SJCRH30 (cell line): Measurements from ENCODE around the gene GUK1. TPM values are rescaled to one million over a fixed set of nuclear protein-coding genes. Genes with fewer than 3 reads are reported as not detected.
A peak's percentile ranks its signal among the peaks of the same experiment; 100 is the strongest.

ENCODE experiments used
- DNase-seq, 2 experiments: peaks; one replicate each; pipeline ENCODE4 v3.0.0-alpha.2; 2015 to 2020
- H3K27ac ChIP-seq: fragments of 250-450 bp; sonication (Bioruptor Pico); 2 replicates; pipeline ENCODE4 v1.5.1; 2020; ENCODE audit warnings: mild to moderate bottlenecking, moderate library complexity
- H3K27me3 ChIP-seq: fragments of 250-450 bp; sonication (Bioruptor Pico); 2 replicates; pipeline ENCODE4 v1.5.1; 2020; ENCODE audit warnings: mild to moderate bottlenecking, moderate library complexity
- H3K36me3 ChIP-seq: fragments of 250-450 bp; sonication (Bioruptor Pico); 2 replicates; pipeline ENCODE4 v1.5.1; 2020; ENCODE audit warnings: mild to moderate bottlenecking, moderate library complexity
- H3K4me1 ChIP-seq: fragments of 250-450 bp; sonication (Bioruptor Pico); 2 replicates; pipeline ENCODE4 v1.5.1; 2020; ENCODE audit warnings: mild to moderate bottlenecking, moderate library complexity
- H3K4me3 ChIP-seq: fragments of 250-450 bp; sonication (Bioruptor Pico); 2 replicates; pipeline ENCODE4 v1.5.1; 2020; ENCODE audit warnings: mild to moderate bottlenecking, moderate library complexity
- H3K9me3 ChIP-seq: fragments of 250-450 bp; sonication (Bioruptor Pico); replicated peaks from 2 replicates; pipeline ENCODE4 v1.5.1; 2020; ENCODE audit warnings: mild to moderate bottlenecking, moderate library complexity
- total RNA-seq: library from RNA; depleted of rRNA; stranded (reverse); fragments of >200 nt; shearing (Covaris generic); gene quantifications from 2 replicates; pipeline ENCODE4 v1.2.3, GENCODE V29; 2014; rRNA removed

GUK1 gene, protein sequence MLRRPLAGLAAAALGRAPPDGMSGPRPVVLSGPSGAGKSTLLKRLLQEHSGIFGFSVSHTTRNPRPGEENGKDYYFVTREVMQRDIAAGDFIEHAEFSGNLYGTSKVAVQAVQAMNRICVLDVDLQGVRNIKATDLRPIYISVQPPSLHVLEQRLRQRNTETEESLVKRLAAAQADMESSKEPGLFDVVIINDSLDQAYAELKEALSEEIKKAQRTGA
- total RNA-seq = 114 and 137 TPM in 2 replicates

DNA sequence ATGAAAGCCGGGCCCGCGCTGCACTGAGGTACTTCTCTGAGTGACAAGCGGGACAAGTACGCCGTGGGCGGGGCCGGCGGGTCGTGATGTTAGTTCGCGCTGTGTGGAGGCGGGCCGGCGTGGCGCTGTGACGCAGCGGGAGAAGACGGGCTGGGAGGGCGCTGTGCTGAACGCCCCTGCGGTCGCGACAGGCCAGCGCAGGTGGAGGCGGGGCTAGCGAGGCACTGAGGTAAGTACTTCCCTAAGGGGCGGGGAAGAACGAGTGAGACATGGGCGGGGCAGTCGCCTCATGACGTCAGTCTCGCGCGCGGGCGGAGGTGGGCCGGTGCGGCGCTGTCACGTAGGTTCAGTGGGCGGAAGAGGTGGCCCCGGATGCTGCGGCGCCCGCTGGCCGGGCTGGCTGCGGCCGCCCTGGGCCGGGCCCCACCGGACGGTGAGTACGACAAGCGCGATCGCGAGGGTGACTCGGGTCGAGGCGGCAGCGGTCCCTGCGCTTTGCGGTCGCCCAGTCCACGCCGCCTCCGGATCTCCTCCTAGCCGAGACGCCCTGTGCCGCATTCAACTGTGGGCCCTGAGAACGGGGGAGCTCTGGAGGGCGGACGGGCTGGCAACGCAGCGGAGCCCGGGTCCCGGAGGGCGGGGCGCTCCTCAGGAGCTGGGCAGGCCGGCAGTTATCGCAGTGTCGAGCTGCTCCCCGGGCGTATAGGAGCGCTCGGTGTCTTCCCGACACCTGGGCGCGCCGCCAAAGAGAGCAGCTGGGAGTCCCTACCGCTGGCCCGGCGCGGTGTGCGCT is at the start of gene GUK1:
Gene GUK1, plus strand, starts transcription at position 349 of the 793 bp plus-strand sequence. Its CDS starts 24 bp downstream, at position 373.
- H3K27me3 ChIP-seq = no peaks in the 10 kb centered on the region
- H3K36me3 ChIP-seq = no peaks in the 10 kb centered on the region
- peak within 1 kb of the TSS; percentile 89 for H3K4me3 ChIP-seq
- no peaks in the 10 kb centered on the region for H3K9me3 ChIP-seq
- peak within 1 kb of the TSS; percentile 65 for H3K27ac ChIP-seq
- peak; percentile 99 to 100 for DNase-seq
- H3K4me1 ChIP-seq = peaks cover 16% of the 10 kb centered on the region

DNA sequence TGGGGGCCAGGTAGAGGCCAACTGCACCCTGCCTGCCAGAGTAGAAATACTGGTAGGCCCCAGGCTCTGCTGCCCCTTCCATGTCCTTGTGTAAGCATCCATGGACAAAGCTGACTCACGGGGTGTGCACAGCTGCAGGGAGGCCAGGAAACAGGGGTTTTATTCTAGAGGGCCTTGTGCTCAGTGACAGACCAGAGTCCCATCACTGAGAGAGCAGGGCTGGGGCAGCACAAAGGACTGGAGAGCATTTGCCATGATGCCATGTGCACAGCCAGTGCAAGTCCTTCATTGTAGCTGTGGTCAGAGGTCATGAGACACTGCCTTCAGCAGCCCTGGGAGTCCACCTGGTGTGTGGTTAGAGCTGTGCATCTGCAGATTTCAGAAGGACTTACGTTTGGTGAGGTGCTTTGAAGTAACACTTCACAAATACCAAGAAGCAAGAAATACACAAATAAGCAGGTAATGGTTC is 49.4 kb upstream of the GUK1 start:
- Histone ChIP-seq H3K27ac (no peak overlapping the region), H3K4me1 (peaks cover 12% of the 10 kb centered on the region; the same call in 1 of the 2 replicates), H3K36me3 (peaks cover 65% of the 10 kb centered on the region), H3K27me3 (no peaks in the 10 kb centered on the region), H3K9me3 (peaks cover 6% of the 10 kb centered on the region; the same call in 1 of the 2 replicates), H3K4me3 (no peak overlapping the region)
- DNase-seq = peak in 1 of 2 experiments; percentile 27

DNA sequence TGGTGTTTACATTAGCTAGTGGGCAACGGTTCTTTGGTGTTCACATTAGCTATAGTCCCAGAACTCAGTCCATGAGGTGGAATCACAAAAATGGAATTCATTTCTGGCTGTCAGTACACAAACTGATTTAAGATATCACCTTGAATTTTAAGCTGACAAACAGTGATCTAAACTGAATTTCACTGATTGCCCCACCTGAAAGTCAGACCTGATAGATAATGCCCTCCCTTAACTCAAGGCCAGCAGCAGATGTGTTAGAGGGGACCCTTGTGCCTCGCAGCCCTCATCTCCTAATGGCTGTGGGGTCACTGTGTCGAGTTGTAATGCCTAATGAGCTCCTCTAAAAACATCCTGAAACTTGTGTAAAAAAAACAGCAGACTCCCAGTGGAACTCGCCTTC is 49.0 kb upstream of the GUK1 start:
- no peak for DNase-seq
- Histone ChIP-seq H3K27me3 (no peaks in the 10 kb centered on the region), H3K4me3 (no peak overlapping the region), H3K9me3 (peaks cover 6% of the 10 kb centered on the region; the same call in 1 of the 2 replicates), H3K27ac (no peak overlapping the region), H3K36me3 (peaks cover 65% of the 10 kb centered on the region), H3K4me1 (peaks cover 8% of the 10 kb centered on the region; the same call in 1 of the 2 replicates)

DNA sequence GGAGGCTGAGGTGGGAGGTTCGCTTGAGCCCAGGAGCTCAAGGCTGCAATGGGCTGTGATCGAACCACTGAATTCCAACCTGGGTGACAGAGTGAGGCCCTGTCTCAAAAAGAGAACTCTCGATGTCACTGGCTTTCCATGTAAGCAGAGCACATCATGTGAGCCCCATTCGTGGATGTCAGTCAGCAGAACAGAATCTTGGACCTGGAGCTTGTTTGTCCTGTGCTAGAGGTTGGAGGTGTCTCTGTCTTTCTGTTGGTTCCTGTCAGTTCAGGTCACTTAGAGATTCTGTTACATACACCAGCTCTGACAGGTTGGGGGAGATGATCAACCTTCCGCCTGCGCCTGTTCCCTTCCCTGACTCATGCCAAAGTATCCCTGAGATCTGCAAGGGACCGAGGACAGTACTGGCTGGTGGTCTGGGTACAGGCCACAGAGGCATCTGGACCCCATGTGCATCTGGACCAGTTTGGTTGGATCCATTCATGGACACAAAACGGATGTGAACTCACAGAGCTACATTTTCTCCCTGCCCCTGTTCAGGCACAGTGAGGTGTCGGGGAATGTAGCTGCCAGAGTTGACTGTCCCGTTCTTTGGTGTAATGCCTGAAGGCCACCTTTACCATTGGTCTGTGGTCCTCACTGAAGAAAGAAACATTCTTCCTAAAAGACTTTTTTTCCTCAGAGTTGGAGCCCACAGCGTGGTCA is 47.6 kb upstream of the GUK1 start:
- H3K27me3 ChIP-seq = no peaks in the 10 kb centered on the region
- no peak overlapping the region for H3K27ac ChIP-seq
- H3K36me3 ChIP-seq = peaks cover 74% of the 10 kb centered on the region
- no peak for DNase-seq
- no peak overlapping the region for H3K4me3 ChIP-seq
- H3K9me3 ChIP-seq = peaks cover 6% of the 10 kb centered on the region; the same call in 1 of the 2 replicates
- H3K4me1 ChIP-seq = peaks cover 8% of the 10 kb centered on the region; the same call in 1 of the 2 replicates

DNA sequence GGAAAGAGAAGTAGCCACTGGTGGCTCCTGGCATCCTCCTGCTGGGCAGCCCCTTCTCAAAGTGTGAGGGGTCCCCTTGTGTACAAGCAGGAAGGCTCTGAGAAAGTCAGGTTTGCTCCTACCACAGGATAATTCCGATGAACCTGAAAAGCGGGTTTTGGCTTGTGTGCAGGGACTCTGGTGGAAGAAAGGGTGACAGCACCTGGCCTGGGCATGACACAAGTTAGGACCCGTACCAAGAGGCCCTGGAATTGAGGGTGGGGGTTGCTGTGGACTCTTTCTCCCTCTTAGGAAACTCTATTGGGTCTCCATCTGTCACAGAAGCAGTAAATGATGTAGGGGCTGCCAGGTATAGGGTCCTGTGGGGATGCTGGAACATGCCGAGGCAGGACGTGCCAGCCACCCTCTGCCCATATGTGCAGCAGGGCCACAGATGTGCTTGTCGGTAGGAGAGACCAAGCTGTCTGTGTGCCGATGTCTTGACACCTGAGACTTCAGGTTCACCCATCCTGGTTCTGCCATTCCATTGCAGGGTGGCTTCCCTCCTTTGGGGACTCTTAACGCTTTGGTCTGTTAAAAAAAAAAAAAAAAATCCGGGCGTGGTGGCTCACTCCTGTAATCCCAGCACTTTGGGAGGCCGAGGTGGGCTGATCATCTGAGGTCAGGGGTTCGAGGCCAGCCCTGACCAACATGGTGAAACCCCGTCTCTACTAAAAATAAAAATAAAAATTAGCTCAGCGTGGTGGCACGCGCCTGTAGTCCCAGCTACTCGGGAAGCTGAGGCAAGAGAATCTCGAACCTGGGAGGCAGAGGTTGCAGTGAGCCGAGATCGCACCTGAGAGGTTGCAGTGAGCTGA is 46.8 kb upstream of the GUK1 start:
- Histone ChIP-seq H3K27me3 (no peaks in the 10 kb centered on the region), H3K9me3 (peaks cover 6% of the 10 kb centered on the region; the same call in 1 of the 2 replicates), H3K4me3 (no peak overlapping the region), H3K4me1 (peaks cover 8% of the 10 kb centered on the region; the same call in 1 of the 2 replicates), H3K36me3 (peaks cover 74% of the 10 kb centered on the region), H3K27ac (no peak overlapping the region)
- no peak for DNase-seq

DNA sequence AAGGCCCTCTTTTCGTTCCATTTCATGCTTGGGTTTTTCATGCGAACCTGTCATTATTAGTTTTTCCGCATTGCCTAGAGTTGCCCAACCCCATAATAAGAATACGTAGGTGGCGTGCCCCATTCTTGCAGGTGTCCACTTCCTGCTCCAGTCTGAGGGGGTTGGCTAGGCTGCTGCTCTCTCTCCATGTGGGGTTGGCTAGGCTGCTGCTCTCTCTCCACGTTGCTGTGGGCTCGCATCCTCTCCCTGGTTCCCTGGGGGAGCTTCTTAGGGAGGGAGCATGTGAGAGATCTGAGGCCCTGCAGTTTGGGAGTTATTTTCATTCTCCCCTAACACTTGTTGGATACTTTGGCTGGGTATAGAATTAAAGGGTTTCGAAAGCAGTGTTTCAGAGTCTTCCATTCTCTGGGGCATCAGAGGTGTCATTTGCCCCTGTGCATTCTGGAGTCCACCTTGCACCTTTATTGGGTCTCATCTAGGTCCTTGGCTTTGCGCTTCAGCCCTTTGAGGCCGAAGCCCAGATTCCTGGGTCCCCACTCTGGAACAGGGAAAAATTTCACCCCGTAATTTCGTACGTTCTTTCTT is 45.6 kb upstream of the GUK1 start:
- Histone ChIP-seq H3K36me3 (peaks cover 81% of the 10 kb centered on the region), H3K27ac (peak overlapping the region; percentile 9; the same call in 1 of the 2 replicates), H3K4me1 (peaks cover 8% of the 10 kb centered on the region; the same call in 1 of the 2 replicates)

DNA sequence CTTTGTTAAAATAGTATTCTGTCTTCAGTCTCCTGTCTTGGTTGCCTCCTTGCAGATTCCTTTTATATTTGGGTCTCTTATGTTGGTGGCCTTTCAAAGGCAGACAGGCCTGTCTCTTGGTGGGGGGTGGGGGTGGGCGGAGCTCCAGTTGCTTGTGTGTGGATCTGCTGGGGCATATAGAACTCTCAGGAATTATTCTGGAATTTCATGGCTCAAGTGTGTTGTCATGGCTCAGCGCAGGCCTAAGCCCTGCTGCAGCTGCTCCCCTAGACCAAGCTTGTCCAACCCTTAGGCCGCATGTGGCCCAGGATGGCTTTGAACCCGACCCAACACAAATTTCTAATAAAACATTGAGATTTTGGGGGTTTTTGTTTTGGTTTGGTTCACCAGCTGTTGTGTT is 44.9 kb upstream of the GUK1 start:
- DNase-seq = peak in 1 of 2 experiments; percentile 50
- H3K27ac ChIP-seq = peak overlapping the region; percentile 48; the same call in 1 of the 2 replicates
- peaks cover 4% of the 10 kb centered on the region; the same call in 1 of the 2 replicates for H3K4me1 ChIP-seq
- H3K9me3 ChIP-seq = peaks cover 6% of the 10 kb centered on the region; the same call in 1 of the 2 replicates
- no peaks in the 10 kb centered on the region for H3K27me3 ChIP-seq
- peaks cover 82% of the 10 kb centered on the region for H3K36me3 ChIP-seq
- H3K4me3 ChIP-seq = no peak overlapping the region

More for the DNA sequence above, 45.6 kb upstream of the GUK1 start:
- Histone ChIP-seq H3K9me3 (peaks cover 6% of the 10 kb centered on the region; the same call in 1 of the 2 replicates), H3K4me3 (no peak overlapping the region), H3K27me3 (no peaks in the 10 kb centered on the region)
- peak in 1 of 2 experiments; percentile 3 for DNase-seq

DNA sequence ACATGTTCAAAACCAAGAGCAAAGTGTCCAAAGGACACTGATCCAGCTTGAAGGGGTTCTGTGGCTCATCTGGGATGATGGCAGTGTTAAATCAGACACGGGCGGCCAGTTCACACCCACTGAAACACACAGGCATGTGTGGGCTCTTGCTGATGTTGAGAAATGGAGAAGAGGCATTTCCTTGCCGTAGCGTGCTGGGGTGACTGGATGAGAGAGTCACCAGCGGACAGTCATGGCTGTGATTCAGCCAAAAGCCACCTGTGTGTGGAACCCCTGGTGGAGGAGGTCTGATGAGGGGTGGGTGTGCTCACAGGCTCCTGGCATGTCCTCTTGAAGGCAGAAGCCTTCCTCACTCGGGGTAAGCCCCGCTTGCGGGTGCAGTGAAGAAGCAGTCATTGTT is 44.1 kb upstream of the GUK1 start:
- H3K27me3 ChIP-seq = no peaks in the 10 kb centered on the region
- no peak overlapping the region for H3K4me3 ChIP-seq
- H3K27ac ChIP-seq = peak overlapping the region; percentile 48; the same call in 1 of the 2 replicates
- no peak for DNase-seq
- peaks cover 6% of the 10 kb centered on the region; the same call in 1 of the 2 replicates for H3K9me3 ChIP-seq
- no peaks in the 10 kb centered on the region for H3K4me1 ChIP-seq
- peaks cover 84% of the 10 kb centered on the region for H3K36me3 ChIP-seq

DNA sequence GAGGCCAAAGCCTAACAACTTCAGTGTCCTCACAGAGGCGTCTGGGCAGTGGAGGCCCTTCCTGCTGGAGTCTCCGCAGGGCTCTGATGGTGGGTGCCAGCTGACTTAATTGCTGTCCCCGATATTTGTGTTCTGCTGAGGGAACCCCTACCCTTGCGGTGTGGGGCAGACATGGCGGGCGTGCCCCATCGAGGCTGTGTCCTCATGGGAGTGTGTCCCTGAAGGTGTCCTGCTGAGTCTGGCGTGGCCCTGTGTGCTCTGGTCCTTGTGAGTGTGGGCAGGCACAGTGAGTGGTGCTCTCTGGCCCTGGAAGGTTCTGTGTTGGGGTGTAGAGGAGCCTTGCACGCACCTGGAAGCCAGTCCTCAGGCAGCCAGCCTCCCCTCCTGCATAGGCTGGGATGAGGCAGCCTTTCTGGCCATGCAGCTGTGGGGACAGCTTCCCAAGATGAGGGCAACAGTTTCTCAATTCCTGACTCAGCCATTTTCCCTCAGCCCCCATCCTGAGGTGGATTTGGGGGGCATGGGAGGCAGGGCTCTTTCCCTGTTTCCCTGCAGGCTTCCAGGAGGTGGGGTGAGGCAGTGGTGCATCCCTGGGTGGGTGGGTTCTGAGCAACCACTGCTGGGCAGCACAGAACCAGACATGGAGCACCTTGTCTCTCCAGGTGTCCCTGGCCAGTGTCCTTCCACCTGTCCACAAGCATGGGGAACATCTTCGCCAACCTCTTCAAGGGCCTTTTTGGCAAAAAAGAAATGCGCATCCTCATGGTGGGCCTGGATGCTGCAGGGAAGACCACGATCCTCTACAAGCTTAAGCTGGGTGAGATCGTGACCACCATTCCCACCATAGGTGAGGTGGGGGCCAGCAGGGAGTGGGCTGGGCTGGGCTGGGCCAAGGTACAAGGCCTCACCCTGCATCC is 43.4 kb upstream of the GUK1 start:
- Histone ChIP-seq H3K36me3 (peaks cover 84% of the 10 kb centered on the region), H3K27me3 (no peaks in the 10 kb centered on the region)
- no peak for DNase-seq

DNA sequence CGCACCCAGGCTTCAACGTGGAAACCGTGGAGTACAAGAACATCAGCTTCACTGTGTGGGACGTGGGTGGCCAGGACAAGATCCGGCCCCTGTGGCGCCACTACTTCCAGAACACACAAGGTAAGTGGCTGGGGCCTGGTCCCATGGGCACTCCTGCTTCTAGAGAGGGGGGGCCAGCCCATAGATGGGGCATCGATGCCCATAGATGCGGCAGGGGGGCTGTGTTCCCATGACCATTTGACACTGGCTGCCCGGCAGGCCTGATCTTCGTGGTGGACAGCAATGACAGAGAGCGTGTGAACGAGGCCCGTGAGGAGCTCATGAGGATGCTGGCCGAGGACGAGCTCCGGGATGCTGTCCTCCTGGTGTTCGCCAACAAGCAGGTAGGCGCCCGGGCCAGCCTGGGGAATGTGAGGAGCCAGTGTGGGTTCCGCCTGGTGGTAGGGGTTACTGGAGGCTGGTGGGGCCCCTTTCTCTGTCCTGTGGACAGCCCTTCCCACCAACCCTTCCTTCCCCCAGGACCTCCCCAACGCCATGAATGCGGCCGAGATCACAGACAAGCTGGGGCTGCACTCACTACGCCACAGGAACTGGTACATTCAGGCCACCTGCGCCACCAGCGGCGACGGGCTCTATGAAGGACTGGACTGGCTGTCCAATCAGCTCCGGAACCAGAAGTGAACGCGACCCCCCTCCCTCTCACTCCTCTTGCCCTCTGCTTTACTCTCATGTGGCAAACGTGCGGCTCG is 42.6 kb upstream of the GUK1 start:
- Histone ChIP-seq H3K4me3 (no peak overlapping the region), H3K9me3 (peaks cover 6% of the 10 kb centered on the region; the same call in 1 of the 2 replicates), H3K36me3 (peaks cover 76% of the 10 kb centered on the region), H3K4me1 (no peaks in the 10 kb centered on the region), H3K27ac (no peak overlapping the region), H3K27me3 (no peaks in the 10 kb centered on the region)
- DNase-seq = no peak

More for the DNA sequence above, 43.4 kb upstream of the GUK1 start:
- H3K4me3 ChIP-seq = no peak overlapping the region
- no peak overlapping the region for H3K27ac ChIP-seq
- H3K4me1 ChIP-seq = no peaks in the 10 kb centered on the region
- peaks cover 6% of the 10 kb centered on the region; the same call in 1 of the 2 replicates for H3K9me3 ChIP-seq

DNA sequence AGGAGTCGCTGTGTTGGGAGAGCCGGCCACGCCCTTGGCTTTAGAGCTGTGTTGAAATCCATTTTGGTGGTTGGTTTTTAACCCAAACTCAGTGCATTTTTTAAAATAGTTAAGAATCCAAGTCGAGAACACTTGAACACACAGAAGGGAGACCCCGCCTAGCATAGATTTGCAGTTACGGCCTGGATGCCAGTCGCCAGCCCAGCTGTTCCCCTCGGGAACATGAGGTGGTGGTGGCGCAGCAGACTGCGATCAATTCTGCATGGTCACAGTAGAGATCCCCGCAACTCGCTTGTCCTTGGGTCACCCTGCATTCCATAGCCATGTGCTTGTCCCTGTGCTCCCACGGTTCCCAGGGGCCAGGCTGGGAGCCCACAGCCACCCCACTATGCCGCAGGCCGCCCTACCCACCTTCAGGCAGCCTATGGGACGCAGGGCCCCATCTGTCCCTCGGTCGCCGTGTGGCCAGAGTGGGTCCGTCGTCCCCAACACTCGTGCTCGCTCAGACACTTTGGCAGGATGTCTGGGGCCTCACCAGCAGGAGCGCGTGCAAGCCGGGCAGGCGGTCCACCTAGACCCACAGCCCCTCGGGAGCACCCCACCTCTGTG is 41.7 kb upstream of the GUK1 start:
- Histone ChIP-seq H3K36me3 (peaks cover 70% of the 10 kb centered on the region), H3K4me1 (no peaks in the 10 kb centered on the region), H3K9me3 (peaks cover 6% of the 10 kb centered on the region; the same call in 1 of the 2 replicates), H3K27me3 (no peaks in the 10 kb centered on the region), H3K4me3 (no peak overlapping the region), H3K27ac (no peak overlapping the region)
- DNase-seq = no peak
